Measurements from ENCODE around the gene STAM.
A peak's percentile ranks its signal among the peaks of the same experiment; 100 is the strongest.

GRCh38 chr10:17599089-17599488 lies 44.9 kb upstream of the STAM start:
- TF ChIP-seq, protein P1, sequence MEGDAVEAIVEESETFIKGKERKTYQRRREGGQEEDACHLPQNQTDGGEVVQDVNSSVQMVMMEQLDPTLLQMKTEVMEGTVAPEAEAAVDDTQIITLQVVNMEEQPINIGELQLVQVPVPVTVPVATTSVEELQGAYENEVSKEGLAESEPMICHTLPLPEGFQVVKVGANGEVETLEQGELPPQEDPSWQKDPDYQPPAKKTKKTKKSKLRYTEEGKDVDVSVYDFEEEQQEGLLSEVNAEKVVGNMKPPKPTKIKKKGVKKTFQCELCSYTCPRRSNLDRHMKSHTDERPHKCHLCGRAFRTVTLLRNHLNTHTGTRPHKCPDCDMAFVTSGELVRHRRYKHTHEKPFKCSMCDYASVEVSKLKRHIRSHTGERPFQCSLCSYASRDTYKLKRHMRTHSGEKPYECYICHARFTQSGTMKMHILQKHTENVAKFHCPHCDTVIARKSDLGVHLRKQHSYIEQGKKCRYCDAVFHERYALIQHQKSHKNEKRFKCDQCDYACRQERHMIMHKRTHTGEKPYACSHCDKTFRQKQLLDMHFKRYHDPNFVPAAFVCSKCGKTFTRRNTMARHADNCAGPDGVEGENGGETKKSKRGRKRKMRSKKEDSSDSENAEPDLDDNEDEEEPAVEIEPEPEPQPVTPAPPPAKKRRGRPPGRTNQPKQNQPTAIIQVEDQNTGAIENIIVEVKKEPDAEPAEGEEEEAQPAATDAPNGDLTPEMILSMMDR (IDR thresholded peaks at IDR 0.05; ENCODE audit: poor library complexity, severe bottlenecking): peak; percentile 52
- no peak for TF ChIP-seq EZH2 (IDR thresholded peaks at IDR 0.05; ENCODE audit: borderline replicate concordance, insufficient read depth, low read length, poor library complexity, severe bottlenecking)
- no peak for TF ChIP-seq POLR2AphosphoS5 (IDR thresholded peaks at IDR 0.05)
- no peak for TF ChIP-seq TAF1 (IDR thresholded peaks at IDR 0.05; ENCODE audit: low read depth)
- TF ChIP-seq, protein P2, sequence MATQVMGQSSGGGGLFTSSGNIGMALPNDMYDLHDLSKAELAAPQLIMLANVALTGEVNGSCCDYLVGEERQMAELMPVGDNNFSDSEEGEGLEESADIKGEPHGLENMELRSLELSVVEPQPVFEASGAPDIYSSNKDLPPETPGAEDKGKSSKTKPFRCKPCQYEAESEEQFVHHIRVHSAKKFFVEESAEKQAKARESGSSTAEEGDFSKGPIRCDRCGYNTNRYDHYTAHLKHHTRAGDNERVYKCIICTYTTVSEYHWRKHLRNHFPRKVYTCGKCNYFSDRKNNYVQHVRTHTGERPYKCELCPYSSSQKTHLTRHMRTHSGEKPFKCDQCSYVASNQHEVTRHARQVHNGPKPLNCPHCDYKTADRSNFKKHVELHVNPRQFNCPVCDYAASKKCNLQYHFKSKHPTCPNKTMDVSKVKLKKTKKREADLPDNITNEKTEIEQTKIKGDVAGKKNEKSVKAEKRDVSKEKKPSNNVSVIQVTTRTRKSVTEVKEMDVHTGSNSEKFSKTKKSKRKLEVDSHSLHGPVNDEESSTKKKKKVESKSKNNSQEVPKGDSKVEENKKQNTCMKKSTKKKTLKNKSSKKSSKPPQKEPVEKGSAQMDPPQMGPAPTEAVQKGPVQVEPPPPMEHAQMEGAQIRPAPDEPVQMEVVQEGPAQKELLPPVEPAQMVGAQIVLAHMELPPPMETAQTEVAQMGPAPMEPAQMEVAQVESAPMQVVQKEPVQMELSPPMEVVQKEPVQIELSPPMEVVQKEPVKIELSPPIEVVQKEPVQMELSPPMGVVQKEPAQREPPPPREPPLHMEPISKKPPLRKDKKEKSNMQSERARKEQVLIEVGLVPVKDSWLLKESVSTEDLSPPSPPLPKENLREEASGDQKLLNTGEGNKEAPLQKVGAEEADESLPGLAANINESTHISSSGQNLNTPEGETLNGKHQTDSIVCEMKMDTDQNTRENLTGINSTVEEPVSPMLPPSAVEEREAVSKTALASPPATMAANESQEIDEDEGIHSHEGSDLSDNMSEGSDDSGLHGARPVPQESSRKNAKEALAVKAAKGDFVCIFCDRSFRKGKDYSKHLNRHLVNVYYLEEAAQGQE (IDR thresholded peaks at IDR 0.05; ENCODE audit: borderline replicate concordance): no peak

Measured in neural cell (in vitro differentiated cells).